Kasumi-1 (cell line): ENCODE data around the gene RUNX3.
A peak's percentile ranks its signal among the peaks of the same experiment; 100 is the strongest.

Experiments used
- DNase-seq, 2 experiments: peaks; one replicate each; lab custom pipeline; 2025; lab: John Stamatoyannopoulos, UW

Gene RUNX3

GRCh38 chr1:24886241-24886640, 43.8 kb downstream of the RUNX3 start:
- DNase-seq: no peak

GRCh38 chr1:24884751-24885150, 45.3 kb downstream of the RUNX3 start:
- no peak for DNase-seq

- no peak for DNase-seq
These were observed 49.0 kb downstream of the RUNX3 start for GRCh38 chr1:24881034-24881433.

GRCh38 chr1:24878775-24879742, 51.0 kb downstream of the RUNX3 start:
- DNase-seq: no peak

GRCh38 chr1:24878045-24878444, 52.0 kb downstream of the RUNX3 start:
- DNase-seq: no peak

- DNase-seq: no peak
These were observed 54.0 kb downstream of the RUNX3 start for GRCh38 chr1:24875991-24876506.

- DNase-seq: no peak
These were observed 54.8 kb downstream of the RUNX3 start for GRCh38 chr1:24875257-24875656.

GRCh38 chr1:24874611-24875234, 55.4 kb downstream of the RUNX3 start:
- no peak for DNase-seq

GRCh38 chr1:24874056-24874455, 56.0 kb downstream of the RUNX3 start:
- DNase-seq: no peak

- no peak for DNase-seq
These were observed 56.9 kb downstream of the RUNX3 start for GRCh38 chr1:24873148-24873547.

GRCh38 chr1:24872061-24872850, 57.8 kb downstream of the RUNX3 start:
- DNase-seq: peak; percentile 59 to 75

- DNase-seq: no peak
These were observed 58.7 kb downstream of the RUNX3 start for GRCh38 chr1:24871306-24871901.

- DNase-seq: peak; percentile 12 to 30
These were observed 59.4 kb downstream of the RUNX3 start for GRCh38 chr1:24870551-24871195.

GRCh38 chr1:24868016-24868875, 61.8 kb downstream of the RUNX3 start:
- no peak for DNase-seq

- no peak for DNase-seq
These were observed 62.8 kb downstream of the RUNX3 start for GRCh38 chr1:24867084-24867870.

- no peak for DNase-seq
These were observed 63.6 kb downstream of the RUNX3 start for GRCh38 chr1:24866211-24867083.

- DNase-seq: no peak
These were observed 64.5 kb downstream of the RUNX3 start for GRCh38 chr1:24865587-24865986.

- no peak for DNase-seq
These were observed 64.9 kb downstream of the RUNX3 start for GRCh38 chr1:24865168-24865567.
